Progenitor cell of endocrine pancreas (in vitro differentiated cells): ENCODE data around the gene SACM1L. TPM values are rescaled to one million over a fixed set of nuclear protein-coding genes. Genes with fewer than 3 reads are reported as not detected.

Experiments used
- DNase-seq: peaks from one replicate; pipeline ENCODE4 v3.0.0; 2021; ENCODE audit warnings: low spot score; ENCODE audit not compliant: unreplicated experiment
- H3K27ac Mint-ChIP-seq: 2 replicates; pipeline ENCODE4 v1.8.0; 2021; ENCODE audit warnings: mild to moderate bottlenecking, moderate library complexity, mixed read lengths
- H3K27me3 Mint-ChIP-seq: 2 replicates; pipeline ENCODE4 v1.8.0; 2021; ENCODE audit warnings: mixed read lengths
- H3K36me3 Mint-ChIP-seq: 2 replicates; pipeline ENCODE4 v1.8.0; 2022; ENCODE audit warnings: mixed read lengths; ENCODE audit not compliant: insufficient read depth
- H3K4me1 Mint-ChIP-seq: 2 replicates; pipeline ENCODE4 v1.8.0; 2021; ENCODE audit warnings: low read depth, mixed read lengths
- H3K4me3 Mint-ChIP-seq: 2 replicates; pipeline ENCODE4 v1.8.0; 2021; ENCODE audit warnings: low read depth, mild to moderate bottlenecking, moderate library complexity, mixed read lengths
- H3K9me3 Mint-ChIP-seq: 2 replicates; pipeline ENCODE4 v1.8.0; 2021; ENCODE audit warnings: low read depth, mixed read lengths
- CTCF ChIP-seq: fragments of 200-600 bp; sonication (generic); IDR thresholded peaks from one replicate; pipeline ENCODE4 v1.5.0; 2021; ENCODE audit warnings: antibody characterized with exemption, mild to moderate bottlenecking; ENCODE audit not compliant: unreplicated experiment
- total RNA-seq: library from RNA; stranded (reverse); gene quantifications from 2 replicates; pipeline ENCODE4 v1.2.1, GENCODE V29; 2021

The SACM1L gene
- total RNA-seq, 1 donor from 2014 or later, result 56.7 TPM

DNA sequence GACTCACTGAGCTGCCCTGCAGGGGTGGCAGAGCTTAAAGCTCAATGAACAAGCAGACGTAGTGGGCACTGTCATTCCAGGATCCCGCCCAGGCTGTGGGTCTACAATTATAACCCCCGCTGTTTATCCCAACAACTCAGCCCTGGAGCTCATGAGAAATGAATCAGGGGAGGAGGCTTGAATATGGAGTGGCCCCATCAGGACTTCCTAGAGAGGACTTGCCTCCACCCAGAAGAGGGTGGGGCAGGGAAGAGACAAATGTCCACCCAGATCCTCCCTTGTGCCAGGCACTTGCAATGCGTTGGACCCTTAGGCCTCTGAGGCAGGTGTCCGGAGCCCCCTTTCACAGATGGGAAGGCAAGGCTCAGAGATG lies 74.1 kb downstream of the SACM1L start:
- Mint-ChIP-seq H3K9me3 (peaks cover 9% of the 10 kb centered on the region), H3K4me3 (no peak overlapping the region), H3K27me3 (peaks cover 8% of the 10 kb centered on the region), H3K36me3 (no peaks in the 10 kb centered on the region), H3K27ac (no peak overlapping the region), H3K4me1 (peaks cover 1% of the 10 kb centered on the region)
- DNase-seq, result no peak
- TF ChIP-seq CTCF, result no peak

- no peak overlapping the region for H3K27ac Mint-ChIP-seq
- H3K9me3 Mint-ChIP-seq, result peaks cover 9% of the 10 kb centered on the region
- no peaks in the 10 kb centered on the region for H3K36me3 Mint-ChIP-seq
- H3K27me3 Mint-ChIP-seq, result peaks cover 11% of the 10 kb centered on the region
- TF ChIP-seq CTCF, result no peak
- peaks cover 1% of the 10 kb centered on the region for H3K4me1 Mint-ChIP-seq
- DNase-seq, result no peak
- no peak overlapping the region for H3K4me3 Mint-ChIP-seq
Measured at GRCh38 chr3:45765266-45765851, 76.2 kb downstream of the SACM1L start.

DNA sequence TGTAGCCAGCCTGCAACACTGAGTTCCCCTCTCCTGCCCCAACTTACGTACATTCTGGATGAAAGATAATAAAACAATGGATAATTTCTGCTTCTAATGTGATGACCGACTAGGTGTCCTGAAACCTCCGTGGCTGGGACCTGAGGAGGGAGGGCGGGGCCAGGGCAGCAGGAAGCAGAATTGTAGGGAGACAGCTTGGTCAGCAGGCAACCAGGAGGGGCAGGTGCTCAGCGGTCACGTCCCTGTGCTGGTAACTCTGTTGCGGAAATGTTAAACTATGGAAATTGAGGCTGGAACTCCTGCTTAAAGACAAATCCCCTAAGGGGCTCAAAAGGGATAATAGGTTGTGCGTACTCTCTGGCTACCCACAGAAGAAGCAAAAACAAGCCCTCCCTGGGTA lies 76.8 kb downstream of the SACM1L start:
- Mint-ChIP-seq H3K4me1 (peaks cover 1% of the 10 kb centered on the region), H3K27me3 (peaks cover 9% of the 10 kb centered on the region), H3K4me3 (no peak overlapping the region), H3K9me3 (peaks cover 9% of the 10 kb centered on the region), H3K36me3 (no peaks in the 10 kb centered on the region), H3K27ac (no peak overlapping the region)
- DNase-seq, result no peak
- TF ChIP-seq CTCF, result no peak

GRCh38 chr3:45771166-45771775 lies 82.1 kb downstream of the SACM1L start:
- peaks cover 6% of the 10 kb centered on the region for H3K4me1 Mint-ChIP-seq
- no peak for DNase-seq
- H3K27ac Mint-ChIP-seq, result no peak overlapping the region
- no peak overlapping the region for H3K4me3 Mint-ChIP-seq
- H3K36me3 Mint-ChIP-seq, result no peaks in the 10 kb centered on the region
- H3K9me3 Mint-ChIP-seq, result peaks cover 9% of the 10 kb centered on the region
- TF ChIP-seq CTCF, result no peak
- H3K27me3 Mint-ChIP-seq, result peaks cover 22% of the 10 kb centered on the region

DNA sequence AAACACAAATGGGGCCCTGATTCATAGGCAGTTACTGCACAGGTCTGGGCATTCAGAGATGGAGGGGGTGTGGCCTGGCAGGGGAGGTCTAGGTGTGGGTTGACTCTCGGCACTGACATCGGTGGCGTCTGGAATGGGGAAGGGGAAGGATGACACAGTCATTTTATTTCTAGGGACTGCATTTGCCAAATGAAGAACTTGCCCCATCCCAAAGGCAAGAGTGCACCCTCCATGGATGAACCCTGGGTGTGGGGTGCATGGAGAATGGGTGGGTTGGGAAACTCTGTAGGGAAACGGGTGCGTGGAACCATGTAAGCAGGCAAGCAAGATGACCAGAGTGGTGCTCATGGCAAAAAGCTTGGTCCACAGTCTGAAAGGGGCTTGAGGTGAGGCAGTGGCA lies 82.6 kb downstream of the SACM1L start:
- Mint-ChIP-seq H3K4me3 (no peak overlapping the region), H3K9me3 (peaks cover 9% of the 10 kb centered on the region), H3K36me3 (no peaks in the 10 kb centered on the region), H3K27me3 (peaks cover 25% of the 10 kb centered on the region), H3K4me1 (peaks cover 6% of the 10 kb centered on the region), H3K27ac (no peak overlapping the region)
- TF ChIP-seq CTCF, result no peak
- no peak for DNase-seq
